OCI-M2 (cell line): ENCODE data around the gene ASIC1.
"Not testable (repeated sequence)": the region's sequence is repeated elsewhere in the genome, so short reads cannot be mapped to it uniquely, and the experiment has no call there.

ENCODE experiments used
- DNase-seq: peaks from one replicate; lab custom pipeline; 2025; ENCODE audit not compliant: unreplicated experiment; lab: John Stamatoyannopoulos, UW

ASIC1 gene

DNA sequence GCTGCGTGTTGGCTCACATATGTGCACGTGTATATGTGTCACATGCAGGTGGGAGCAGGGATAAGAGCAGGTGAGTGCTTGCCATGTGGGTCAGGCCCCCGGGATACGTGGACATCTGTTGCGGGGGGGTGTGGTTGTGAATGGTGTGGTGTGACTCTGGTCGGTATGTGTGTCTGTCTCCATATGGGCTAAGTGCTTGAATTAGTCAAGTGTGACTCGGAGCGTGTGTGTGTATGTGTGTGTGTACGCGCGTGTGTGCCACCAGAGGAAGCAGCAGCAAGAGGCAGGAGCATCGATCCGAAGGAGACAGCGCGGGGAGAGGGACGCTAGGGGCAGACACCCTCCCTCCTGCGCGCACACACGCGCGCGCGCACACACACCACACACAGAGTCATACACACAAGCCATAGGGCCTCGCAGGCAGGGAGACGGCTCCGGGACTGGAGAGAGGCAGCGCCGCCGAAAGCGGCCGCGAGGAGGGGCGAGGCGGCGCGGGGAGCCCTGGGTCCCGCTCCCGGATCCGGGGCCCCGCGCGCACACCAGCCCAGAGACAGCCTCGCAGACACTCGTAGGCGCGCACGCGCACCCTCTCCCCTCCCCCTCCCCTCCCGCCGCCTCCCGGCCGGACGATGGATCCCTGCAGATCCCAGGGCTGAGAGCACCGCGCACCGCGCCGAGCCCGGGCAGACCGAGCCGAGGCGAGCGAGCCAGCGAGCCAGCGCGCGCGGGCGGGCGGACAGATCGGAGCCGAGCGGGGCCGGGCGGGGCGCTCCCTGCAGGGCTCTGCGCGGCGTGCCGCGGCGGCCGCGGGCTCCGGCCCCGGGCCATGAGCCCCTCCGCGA is at the start of gene ASIC1:
TSS of gene ASIC1 (plus strand) at position 597 of the 842 bp plus-strand sequence. CDS start 1,171 bp downstream, outside the sequence.
- no peak for DNase-seq

DNA sequence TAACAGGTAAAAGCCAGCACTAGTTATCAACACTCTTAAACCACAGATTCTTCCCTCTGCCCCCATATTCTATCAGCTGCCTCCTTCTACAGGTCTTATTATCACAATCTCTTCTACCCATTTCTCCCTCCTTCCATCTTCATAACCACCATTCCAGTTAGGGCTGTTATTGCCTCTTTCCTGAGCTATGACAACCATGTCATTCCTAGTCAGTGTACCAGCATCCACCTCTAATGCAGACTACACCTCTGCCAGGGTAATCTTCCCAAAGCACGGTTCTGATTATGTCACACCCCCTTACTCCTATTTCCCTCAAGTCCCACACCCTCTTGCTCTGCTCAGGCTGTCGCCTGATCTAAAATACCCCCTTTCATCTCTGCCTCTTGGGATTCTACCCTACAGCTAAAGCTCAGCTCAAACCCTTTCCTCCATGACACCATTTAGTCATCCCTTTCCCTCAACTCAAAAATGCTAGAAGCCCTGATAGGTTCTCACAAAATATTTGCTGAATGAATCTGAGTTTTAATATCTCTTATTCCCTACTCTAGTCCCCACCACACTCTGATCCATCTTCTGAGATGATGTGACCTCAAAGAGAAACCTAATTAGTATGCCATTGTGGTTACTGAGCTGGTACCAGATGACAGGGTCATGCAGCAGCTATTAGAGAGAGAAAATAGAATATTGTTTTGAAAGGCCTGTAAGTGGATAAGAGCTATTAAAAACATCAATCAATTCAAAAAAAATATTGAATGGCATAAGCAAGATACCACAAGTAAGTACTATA is 43.8 kb upstream of the ASIC1 start:
- no peak for DNase-seq

DNA sequence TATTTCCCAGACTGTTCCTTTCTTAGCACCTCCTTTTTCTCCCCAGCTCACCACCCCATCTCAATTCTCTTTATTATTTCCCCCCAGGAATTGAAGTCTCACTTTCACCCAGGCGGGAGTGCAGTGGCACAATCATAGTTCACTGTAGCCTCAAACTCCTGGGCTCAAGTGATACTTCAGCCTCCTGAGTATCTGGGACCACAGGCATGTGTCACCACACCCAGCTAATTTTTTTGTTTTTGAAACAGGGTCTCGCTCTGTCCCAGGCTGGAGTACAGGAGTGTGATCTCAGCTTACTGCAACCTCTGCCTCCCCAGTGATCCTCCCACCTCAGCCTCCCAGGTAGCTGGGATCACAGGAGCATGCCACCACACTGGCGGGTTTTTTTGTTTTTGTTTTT is 43.1 kb upstream of the ASIC1 start:
- DNase-seq, result no peak

DNA sequence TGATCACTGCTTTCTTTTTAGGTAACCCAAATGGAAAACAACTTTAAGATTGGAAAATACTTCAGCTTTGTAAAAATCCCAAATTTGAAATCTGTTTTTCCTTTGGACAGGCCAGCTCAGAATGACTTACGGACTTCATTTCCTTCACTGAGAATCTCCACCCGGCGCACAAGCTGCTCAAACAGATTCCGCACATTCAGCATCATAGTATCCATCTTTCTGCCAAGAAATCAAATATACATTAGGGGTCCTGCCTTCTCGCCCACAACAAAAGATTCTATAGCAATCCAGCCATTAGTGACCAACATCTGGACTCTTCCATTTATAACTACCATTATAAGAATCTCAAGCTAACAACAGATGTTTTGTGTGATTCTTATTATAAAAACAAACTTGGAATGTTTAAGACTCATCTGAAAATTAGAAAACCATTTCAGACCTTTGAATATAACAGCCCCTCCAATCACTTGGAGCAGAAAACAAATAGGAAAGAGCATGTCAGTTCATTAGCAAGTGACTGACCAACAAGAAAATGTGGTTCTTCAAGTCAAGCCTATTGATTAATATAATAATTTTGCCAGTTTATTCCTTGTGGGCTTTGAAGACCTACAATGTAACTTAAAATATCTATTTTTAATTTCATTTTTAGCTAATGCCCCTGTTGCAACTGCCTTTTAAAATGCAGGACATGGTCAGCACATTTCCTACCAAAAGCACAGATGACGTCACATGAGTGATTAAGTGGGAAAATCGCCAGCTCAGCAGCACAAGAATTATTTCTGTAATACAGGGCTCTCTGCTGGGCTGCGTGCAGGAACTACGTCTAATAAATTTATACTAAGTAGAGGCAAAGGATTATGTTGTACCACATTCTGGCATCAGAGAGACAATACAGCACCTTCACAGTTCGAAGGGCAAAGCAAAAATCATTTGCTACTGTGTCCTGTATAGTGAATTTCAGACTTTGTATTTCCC is 40.6 kb upstream of the ASIC1 start:
- DNase-seq, result no peak

DNA sequence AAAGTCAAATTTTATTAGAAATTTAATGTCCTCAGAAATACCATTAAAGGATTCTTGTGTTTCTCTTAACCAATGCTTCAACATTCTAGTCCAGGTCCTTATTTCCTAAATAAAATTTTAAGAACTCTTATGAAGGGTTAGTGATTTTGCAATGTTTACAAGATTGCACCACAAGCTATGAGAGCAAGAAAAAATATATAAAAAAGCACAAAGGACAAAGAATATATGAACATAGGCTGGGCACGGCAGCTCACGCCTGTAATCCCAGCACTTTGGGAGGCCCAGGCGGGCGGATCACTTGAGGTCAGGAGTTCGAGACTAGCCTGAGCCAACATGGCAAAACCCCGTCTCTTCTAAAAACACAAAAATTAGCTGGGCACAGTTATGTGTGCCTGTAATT is 39.8 kb upstream of the ASIC1 start:
- no peak for DNase-seq

DNA sequence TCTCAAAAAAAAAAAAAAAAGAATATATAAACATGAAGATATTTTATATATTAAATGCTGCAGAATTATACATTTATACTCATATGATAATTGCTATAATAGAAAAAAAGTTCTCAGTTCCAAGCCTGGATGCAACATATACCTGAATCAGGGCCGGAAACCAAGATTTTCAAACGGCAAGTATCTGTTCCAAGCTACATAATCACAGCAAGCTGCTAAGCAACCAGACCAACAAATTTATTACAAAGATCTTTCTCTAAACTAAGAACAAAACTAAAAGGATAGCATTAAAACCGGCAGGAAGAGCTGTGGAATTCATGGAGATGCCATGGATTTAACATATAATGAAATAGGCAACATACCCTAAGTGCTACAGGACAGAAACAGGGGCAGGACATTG is 39.2 kb upstream of the ASIC1 start:
- no peak for DNase-seq

DNA sequence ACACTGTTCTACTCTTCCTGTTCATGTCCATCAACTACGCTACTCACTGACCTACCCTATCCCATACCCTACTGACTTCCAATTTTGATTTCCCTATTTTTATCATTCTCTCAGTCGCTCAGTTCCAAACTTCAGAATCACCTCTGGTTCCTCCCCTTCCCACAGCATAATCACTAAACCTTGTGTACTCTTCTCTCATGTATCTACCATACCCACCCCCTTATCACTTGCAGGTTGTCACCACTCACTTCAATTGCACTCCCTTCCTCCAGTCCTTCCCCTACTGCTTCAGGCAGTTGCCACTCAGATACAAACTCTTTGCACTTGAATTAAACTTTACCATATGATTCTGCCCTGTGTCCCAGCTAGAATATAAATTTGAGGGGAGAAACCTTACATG is 38.4 kb upstream of the ASIC1 start:
- no peak for DNase-seq

DNA sequence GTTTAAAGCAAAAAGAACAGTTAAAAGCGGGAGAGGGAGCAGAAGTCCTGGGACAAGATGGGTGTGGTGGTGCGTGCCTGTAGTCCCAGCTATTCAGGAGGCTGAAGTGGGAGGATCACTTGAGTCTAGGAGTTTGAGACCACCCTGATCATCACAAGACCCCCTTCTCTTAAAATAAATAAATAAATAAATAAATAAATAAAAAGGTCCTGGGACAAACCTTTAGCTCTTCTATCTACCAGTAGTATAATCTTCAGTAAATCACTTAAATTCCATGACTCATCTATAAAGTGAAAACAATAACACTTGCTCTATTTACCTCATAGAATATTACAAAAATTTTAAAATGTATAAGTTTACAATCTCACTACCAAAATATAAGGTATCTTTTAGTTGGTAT is 37.9 kb upstream of the ASIC1 start:
- no peak for DNase-seq

DNA sequence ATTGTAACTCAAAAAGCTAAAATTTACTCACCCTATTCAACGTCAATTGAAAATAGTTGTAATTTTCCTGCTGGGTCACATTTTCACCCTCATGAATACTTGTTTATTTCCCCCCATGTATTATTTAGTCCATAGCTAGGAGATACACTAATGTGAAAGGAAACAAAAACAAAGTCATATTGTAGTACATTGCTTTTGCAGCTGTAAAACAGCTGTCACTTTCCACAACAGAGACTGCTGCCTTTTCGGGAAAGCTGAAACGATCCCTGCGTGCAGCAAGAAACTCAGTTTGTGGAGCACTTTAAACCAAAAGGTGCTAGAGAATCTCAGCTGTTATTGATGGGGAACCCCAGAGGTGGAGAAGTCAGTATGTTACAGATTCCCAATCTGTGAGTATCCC is 36.4 kb upstream of the ASIC1 start:
- no peak for DNase-seq

DNA sequence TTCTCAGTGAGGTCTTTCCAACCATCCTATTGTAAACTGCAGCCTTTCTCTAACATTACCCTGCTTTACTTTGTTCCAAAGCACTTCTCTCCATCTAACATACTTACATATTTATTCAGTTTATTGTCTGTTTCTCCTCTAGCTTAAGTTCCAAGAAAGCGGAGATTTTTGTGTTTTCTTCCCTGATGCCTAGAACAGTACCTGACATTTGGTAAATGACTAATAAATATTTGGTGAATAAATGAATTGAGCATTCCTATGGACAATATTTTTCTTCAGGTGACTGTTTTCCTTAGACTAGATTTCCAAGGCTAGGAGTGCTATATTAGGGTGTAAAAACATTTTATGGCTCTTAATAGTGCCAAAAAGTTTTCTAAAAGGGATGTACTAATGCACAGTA is 34.5 kb upstream of the ASIC1 start:
- DNase-seq, result no peak

DNA sequence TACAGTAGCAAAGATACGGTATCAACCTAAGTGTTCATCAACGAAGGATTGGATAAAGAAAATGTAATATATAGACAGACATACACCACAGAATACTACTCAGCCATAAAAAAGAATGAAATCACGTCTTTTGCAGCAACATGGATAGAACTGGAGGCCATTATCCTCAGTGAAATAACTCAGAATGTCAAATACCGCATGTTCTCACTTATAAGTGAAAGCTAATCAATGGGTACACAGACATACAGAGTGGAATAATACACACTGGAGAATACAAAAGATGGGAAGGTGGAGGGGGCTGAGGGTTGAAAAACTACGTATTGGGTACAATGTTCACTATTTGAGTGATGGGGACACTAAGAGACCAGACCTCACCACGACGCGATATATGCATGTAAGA is 33.2 kb upstream of the ASIC1 start:
- no peak for DNase-seq

DNA sequence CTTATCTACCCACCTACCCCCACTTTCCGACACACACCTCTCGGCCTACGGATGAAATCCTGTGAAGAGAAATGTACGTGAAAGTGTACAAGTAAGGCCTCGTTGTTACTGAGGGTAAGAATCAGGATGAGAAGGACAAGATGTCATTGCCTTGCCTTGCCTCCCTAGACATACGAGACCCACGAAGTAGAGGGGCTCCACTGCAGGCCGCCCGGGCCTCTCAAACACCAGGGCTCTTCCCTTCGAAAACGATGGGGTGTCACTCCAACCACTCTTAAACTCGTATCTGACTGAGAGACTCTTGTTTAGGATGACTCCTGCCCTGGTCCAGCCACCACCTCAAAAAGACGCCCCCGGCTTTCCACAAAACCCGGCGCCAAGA is 32.6 kb upstream of the ASIC1 start:
- DNase-seq, result no peak

DNA sequence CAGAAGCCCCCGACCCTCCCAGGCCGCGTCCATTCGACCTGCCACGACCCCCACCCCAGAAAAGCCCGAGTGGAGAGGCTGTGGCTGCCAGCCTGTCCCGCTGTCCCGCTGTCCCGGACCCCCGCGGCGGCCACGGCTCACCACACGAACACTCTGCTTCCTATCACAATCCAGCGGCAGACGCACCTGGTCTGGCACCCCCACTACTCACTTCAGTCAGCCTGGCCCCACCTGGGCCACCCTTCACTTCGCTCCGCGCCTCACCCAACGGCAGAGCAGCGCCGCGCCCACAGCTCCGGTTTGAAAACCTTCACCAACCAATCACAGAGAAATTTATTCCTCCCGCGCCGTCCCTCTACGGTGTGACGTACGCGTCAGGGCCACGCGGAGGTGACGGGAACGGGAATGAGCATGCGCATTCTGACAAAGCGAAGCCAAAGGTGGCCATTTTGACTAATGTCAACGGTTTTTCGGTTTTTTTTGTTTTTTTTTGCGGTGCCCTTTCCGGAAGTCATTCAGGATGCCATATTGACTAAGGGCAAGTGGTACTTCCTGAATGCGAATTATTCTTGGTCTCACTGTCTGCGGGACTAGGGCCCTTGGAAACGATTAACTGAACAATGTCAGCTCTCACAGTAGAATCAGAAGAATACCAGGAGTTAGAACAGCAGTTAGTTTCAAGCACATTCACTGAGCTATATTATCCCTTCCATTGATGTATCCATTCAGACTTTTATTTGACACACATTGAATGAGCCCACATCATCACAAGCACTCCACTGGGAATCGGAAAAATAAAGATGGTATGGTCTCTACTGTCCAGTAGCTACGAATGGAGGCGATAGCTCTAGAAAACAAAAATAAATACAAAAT is 32.0 kb upstream of the ASIC1 start, which contains the start of gene RACGAP1:
TSS of gene RACGAP1 (minus strand) at position 308 of the 873 bp plus-strand sequence. CDS start 8,779 bp downstream, outside the sequence.
- peak; percentile 96 for DNase-seq

DNA sequence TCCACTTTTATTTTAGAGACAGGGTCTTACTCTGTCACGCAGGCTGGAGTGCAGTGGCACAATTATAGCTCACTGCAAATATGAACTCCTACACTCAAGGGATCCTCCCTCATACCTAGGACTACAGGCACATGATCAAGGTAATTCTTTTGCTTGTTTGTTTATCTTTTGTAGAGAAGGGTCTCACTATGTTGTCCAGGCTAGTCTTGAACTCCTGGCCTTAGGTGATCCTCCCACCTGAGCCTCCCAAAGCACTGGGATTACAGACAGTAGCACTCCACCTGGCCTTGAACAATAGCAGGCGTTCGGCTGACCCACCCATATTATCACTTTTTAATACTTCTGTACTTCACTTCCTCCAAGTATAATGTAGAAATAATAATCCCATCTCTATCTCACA is 30.7 kb upstream of the ASIC1 start:
- no peak for DNase-seq

DNA sequence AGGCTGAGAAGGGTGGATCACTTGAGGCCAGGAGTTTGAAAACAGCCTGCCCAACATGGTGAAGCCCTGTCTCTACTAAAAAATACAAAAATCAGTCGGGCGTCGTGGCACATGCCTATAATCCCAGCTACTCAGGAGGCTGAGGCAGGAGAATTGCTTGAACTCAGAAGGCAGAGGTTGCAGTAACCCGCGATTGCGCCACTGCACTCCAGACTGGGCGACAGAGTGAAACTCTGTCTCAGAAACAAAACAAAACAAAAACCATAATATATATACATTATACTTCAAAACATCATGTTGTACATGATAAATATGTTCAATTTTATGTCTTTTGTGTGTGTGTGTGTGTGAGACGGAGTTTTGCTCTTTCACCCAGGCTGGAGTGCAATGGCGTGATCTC is 26.9 kb upstream of the ASIC1 start:
- not testable (repeated sequence) for DNase-seq

DNA sequence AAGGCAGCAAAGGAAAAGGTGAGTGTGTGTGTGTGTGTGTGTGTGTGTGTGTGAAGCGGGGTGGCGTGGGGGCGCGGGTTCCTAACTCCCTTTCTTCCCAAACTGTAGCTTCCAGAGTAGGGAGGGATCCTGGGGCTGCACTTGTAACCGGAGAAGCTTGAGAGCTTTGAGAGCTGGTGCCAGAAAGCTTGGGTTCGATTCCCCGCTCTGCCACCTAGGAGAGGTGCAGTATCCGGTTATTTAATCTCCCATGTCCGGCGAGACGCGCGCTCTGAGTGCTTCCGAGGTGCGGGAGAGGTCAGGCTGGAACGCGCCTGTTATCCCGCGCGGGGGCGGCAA is 24.9 kb upstream of the ASIC1 start:
- no peak for DNase-seq

DNA sequence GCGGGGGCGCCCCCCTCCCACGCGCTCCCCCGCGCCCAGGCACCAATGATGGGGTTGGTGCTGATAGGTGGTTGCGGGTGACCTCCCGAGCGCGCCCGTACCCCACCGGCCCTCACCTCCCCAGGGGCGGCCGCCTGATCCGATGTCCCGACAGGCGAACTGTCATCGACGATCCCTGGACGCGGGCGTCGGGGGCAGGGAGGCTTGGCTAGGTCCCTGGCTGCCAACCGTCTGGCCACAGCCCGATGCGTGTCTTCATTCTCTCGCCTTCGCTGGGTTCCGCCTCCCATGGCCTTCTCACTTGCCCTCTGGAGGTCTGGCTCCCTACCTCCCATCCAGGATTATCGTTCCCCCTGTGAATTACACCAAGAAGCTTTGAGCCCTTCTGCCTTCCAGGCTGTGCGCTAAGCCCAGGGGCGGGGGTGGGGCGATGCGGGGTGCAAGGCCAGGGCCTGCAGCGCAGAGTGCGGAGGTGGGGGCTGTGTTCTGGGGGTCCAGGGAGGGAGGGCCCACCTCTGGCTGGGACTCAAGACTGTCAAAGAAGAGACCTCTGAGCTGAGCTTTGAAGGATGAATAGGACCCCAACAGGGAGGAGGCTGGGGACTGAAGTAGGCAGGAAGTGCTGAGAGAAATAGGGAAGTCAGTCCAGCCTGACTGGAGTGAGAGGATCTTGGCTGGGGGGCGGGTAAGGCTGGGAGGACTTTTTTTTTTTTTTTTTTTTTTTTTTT is 24.4 kb upstream of the ASIC1 start:
- DNase-seq, result no peak

DNA sequence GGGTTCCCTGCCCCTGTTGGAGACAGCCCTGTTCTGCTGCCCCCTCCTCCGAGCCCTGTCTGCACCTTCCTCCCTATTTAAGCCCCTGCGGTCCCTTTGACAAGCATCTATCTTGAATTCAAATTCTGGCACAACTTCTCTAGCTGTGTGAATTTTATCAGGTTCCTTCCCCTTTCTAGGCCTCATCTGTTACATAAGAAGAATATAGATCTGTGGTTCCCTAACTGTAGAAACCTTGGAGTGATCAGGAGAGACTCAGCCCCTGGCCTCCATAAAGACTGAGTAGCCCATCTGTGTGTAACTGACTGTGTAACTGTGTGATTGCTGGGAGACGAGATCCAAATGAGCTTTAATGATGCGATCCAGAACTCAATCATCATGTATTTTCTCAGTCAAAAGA is 19.1 kb upstream of the ASIC1 start:
- no peak for DNase-seq

DNA sequence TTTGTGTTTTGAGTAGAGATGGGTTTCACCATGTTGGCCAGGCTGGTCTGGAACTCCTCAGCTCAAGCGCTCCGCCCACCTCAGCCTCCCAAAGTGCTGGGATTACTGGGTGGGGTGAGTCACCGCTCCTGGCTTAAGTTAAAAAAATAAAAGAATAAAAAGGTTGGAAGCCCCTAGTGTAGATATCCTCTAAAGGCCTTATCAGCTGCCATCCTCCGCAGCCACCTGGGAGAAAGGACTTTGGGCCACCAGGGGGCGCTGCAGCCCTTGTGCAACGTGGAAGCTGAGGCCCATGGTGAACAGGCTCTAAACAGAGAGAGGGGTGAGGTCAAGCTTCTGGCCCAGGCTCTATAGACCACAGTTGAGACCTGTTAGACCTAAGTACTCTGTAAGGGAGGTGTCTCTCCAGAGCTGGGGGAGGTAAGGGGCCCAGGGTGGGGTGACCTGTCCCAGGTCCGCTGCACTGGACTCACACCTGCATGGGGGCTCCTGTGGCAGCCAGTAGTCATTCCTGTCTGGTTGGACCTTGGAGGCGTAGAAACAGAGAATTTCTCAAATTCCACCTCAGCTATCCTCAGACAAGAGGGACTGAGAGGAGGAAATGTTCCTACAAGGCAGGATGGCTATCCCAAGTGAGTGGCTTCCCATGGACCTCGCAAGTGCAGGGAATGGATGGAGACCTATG is 18.1 kb upstream of the ASIC1 start:
- peak; percentile 38 for DNase-seq
